Measurements from ENCODE around the gene MTA2.
"Not testable (repeated sequence)": the region's sequence is repeated elsewhere in the genome, so short reads cannot be mapped to it uniquely, and the experiment has no call there.

The MTA2 gene

GRCh38 chr11:62565100-62565802 is 36.4 kb downstream of the MTA2 start:
- H3K9me3 ChIP-seq (replicated peaks in 1 of 11): no peaks in the 10 kb centered on the region
- H3K4me2 ChIP-seq: no peak overlapping the region; a peak in 2 of 22 replicates
- H3K4me3 ChIP-seq: no peak overlapping the region
- peaks cover 96 to 100% (median 100%) of the 10 kb centered on the region in 11 experiments for H3K36me3 ChIP-seq
- peak overlapping the region in 7 of 11 experiments; percentile 2 to 53 (median 26); a peak in 7 of 22 replicates for H3K9ac ChIP-seq
- peaks cover 70 to 100% (median 100%) of the 10 kb centered on the region in 11 experiments for H4K20me1 ChIP-seq
- no peaks in the 10 kb centered on the region for H3K27me3 ChIP-seq
- no peak for TF ChIP-seq Cebpa-rat (IDR thresholded peaks at IDR 0.05)
- H3K4me1 ChIP-seq: peaks cover 5 to 75% (median 21%) of the 10 kb centered on the region in 10 experiments; a peak in 17 of 20 replicates
- H3K27ac ChIP-seq: no peak overlapping the region

- Histone ChIP-seq H4K20me1 (peaks cover 37 to 100% (median 92%) of the 10 kb centered on the region in 11 experiments), H3K9ac (peak overlapping the region in 4 of 11 experiments; percentile 0 to 45 (median 32); a peak in 2 of 22 replicates), H3K36me3 (peaks cover 83 to 100% (median 96%) of the 10 kb centered on the region in 11 experiments), H3K4me1 (peaks cover 26 to 76% (median 44%) of the 10 kb centered on the region in 10 experiments)
- not testable (repeated sequence) for H3K9me3 ChIP-seq (replicated peaks in 1 of 11); H3K4me3 ChIP-seq; H3K27me3 ChIP-seq; H3K4me2 ChIP-seq; H3K27ac ChIP-seq
Observed at GRCh38 chr11:62561677-62562230, 39.9 kb downstream of the MTA2 start.

- no peak overlapping the region for H3K4me3 ChIP-seq
- peaks cover 72 to 89% (median 85%) of the 10 kb centered on the region in 11 experiments for H3K36me3 ChIP-seq
- H3K27me3 ChIP-seq: no peaks in the 10 kb centered on the region
- H4K20me1 ChIP-seq: peaks cover 26 to 100% (median 83%) of the 10 kb centered on the region in 11 experiments
- no peaks in the 10 kb centered on the region for H3K9me3 ChIP-seq (replicated peaks in 1 of 11)
- TF ChIP-seq Cebpa-rat (IDR thresholded peaks at IDR 0.05): no peak
- peaks cover 37 to 76% (median 52%) of the 10 kb centered on the region in 10 experiments for H3K4me1 ChIP-seq
- H3K4me2 ChIP-seq: peak overlapping the region in 5 of 11 experiments; percentile 26 to 92 (median 43); a peak in 9 of 22 replicates
- H3K9ac ChIP-seq: peak overlapping the region in 7 of 11 experiments; percentile 18 to 51 (median 38); a peak in 7 of 22 replicates
- peak overlapping the region in 1 of 11 experiments; percentile 9; a peak in 2 of 22 replicates for H3K27ac ChIP-seq
Observed at GRCh38 chr11:62560566-62561103, 41.0 kb downstream of the MTA2 start.

- peaks cover 17 to 100% (median 73%) of the 10 kb centered on the region in 11 experiments; a peak in 21 of 22 replicates for H4K20me1 ChIP-seq
- peaks cover 62 to 85% (median 75%) of the 10 kb centered on the region in 11 experiments for H3K36me3 ChIP-seq
- not testable (repeated sequence) for H3K27me3 ChIP-seq; H3K9me3 ChIP-seq (replicated peaks in 1 of 11); H3K4me3 ChIP-seq
- H3K27ac ChIP-seq: peak overlapping the region in 4 of 11 experiments; percentile 0 to 97 (median 56); a peak in 1 of 22 replicates
- peaks cover 47 to 85% (median 61%) of the 10 kb centered on the region in 10 experiments for H3K4me1 ChIP-seq
- H3K4me2 ChIP-seq: peak overlapping the region in 5 of 11 experiments; percentile 43 to 92 (median 88); a peak in 7 of 22 replicates
- H3K9ac ChIP-seq: peak overlapping the region in 5 of 11 experiments; percentile 8 to 45 (median 41); a peak in 5 of 22 replicates
Observed at GRCh38 chr11:62559626-62560025, 42.0 kb downstream of the MTA2 start.

- no peak for TF ChIP-seq Cebpa-rat (IDR thresholded peaks at IDR 0.05)
- H3K27me3 ChIP-seq: no peaks in the 10 kb centered on the region
- H3K36me3 ChIP-seq: peaks cover 59 to 85% (median 71%) of the 10 kb centered on the region in 11 experiments
- H4K20me1 ChIP-seq: peaks cover 17 to 100% (median 69%) of the 10 kb centered on the region in 11 experiments; a peak in 21 of 22 replicates
- H3K27ac ChIP-seq: peak overlapping the region in 5 of 11 experiments; percentile 0 to 97 (median 88); a peak in 4 of 22 replicates
- H3K9me3 ChIP-seq (replicated peaks in 1 of 11): no peaks in the 10 kb centered on the region
- H3K4me3 ChIP-seq: no peak overlapping the region
- peak overlapping the region in 6 of 11 experiments; percentile 8 to 67 (median 42); a peak in 9 of 22 replicates for H3K9ac ChIP-seq
- H3K4me1 ChIP-seq: peaks cover 51 to 89% (median 65%) of the 10 kb centered on the region in 10 experiments
- peak overlapping the region in 8 of 11 experiments; percentile 84 to 96 (median 90); a peak in 15 of 22 replicates for H3K4me2 ChIP-seq
Observed at GRCh38 chr11:62559204-62559603, 42.5 kb downstream of the MTA2 start.

GRCh38 chr11:62558669-62559068 is 43.0 kb downstream of the MTA2 start:
- peak overlapping the region in 7 of 11 experiments; percentile 41 to 83 (median 77); a peak in 9 of 22 replicates for H3K9ac ChIP-seq
- peak overlapping the region; percentile 84 to 96 (median 90); a peak in 20 of 22 replicates for H3K4me2 ChIP-seq
- no peaks in the 10 kb centered on the region for H3K27me3 ChIP-seq
- no peak for TF ChIP-seq Cebpa-rat (IDR thresholded peaks at IDR 0.05)
- no peaks in the 10 kb centered on the region for H3K9me3 ChIP-seq (replicated peaks in 1 of 11)
- H3K36me3 ChIP-seq: peaks cover 53 to 82% (median 65%) of the 10 kb centered on the region in 11 experiments
- peaks cover 14 to 100% (median 64%) of the 10 kb centered on the region in 11 experiments; a peak in 21 of 22 replicates for H4K20me1 ChIP-seq
- H3K4me1 ChIP-seq: peaks cover 57 to 90% (median 71%) of the 10 kb centered on the region in 10 experiments
- H3K27ac ChIP-seq: peak overlapping the region in 8 of 11 experiments; percentile 8 to 97 (median 90); a peak in 11 of 22 replicates
- H3K4me3 ChIP-seq: peak overlapping the region in 1 of 10 experiments; percentile 29; a peak in 1 of 20 replicates

GRCh38 chr11:62556875-62557631 is 44.6 kb downstream of the MTA2 start:
- H3K36me3 ChIP-seq: peaks cover 37 to 66% (median 49%) of the 10 kb centered on the region in 11 experiments
- peak overlapping the region; percentile 72 to 86 (median 78); a peak in 21 of 22 replicates for H3K9ac ChIP-seq
- H3K4me1 ChIP-seq: peaks cover 73 to 96% (median 87%) of the 10 kb centered on the region in 10 experiments
- no peaks in the 10 kb centered on the region for H3K27me3 ChIP-seq
- peaks cover 6 to 88% (median 47%) of the 10 kb centered on the region in 11 experiments; a peak in 21 of 22 replicates for H4K20me1 ChIP-seq
- H3K4me3 ChIP-seq: peak overlapping the region in 6 of 10 experiments; percentile 9 to 63 (median 37); a peak in 9 of 20 replicates
- H3K27ac ChIP-seq: peak overlapping the region; percentile 80 to 98 (median 91); a peak in 21 of 22 replicates
- TF ChIP-seq Cebpa-rat (IDR thresholded peaks at IDR 0.05): no peak
- H3K4me2 ChIP-seq: peak overlapping the region; percentile 84 to 96 (median 90)
- no peaks in the 10 kb centered on the region for H3K9me3 ChIP-seq (replicated peaks in 1 of 11)
